ENCODE measurements around the gene LRRC15.

Gene LRRC15

GRCh38 chr3:194311000-194311399 is 58.5 kb downstream of the LRRC15 start:
- DNase-seq (ENCODE audit: low spot score) = no peak
- in situ Hi-C loops (cut with MboI; ENCODE audit: low sequenced_read_pairs, unreplicated experiment) = loop anchor here (10.0 to 25.0 kb wide), 3 partner anchors 176 to 649 kb away; partner anchors contain the start of gene HES1
- no peak for TF ChIP-seq CTCF (IDR thresholded peaks at IDR 0.05; ENCODE audit: borderline replicate concordance, control extremely low read depth, extremely low read depth, insufficient read depth, missing control alignments)

DNA sequence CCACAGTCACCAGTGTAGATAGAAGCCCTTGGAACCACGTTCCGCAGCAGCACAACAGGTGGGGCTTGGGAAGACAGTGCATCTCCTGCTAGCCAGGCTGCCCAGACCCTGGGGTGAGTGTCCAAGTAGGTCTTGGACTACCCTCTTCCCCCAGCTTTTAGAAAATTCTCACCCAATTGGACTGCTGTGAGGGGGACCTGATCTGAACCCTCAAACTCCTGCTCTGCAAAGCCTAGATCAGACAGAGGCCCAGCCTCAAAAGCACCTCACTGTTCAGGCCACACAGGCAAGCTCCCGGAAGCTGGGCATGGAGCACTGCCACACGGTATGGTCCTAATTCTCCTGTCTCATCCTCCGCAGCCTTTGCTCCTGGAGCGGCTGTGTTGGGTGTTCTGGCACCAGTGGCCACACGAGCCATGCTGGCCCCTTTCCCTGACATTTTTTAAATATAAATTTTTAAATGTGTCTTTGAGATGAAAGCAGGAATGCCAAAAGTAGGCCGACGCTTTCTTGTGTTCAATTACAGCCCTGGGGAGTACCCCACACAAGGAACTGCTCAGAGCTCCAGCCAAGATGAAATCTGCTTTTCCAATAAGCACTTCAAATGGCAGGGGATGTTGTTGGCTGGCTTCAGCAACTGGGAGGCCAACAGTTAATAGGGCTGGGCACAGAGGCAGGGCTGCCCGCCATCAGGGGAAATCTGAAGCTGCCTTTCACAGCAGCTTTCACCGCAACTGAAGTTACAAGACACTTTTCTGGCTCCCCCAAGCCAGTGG is 59.3 kb downstream of the LRRC15 start:
- DNase-seq (ENCODE audit: low spot score) = no peak
- TF ChIP-seq CTCF (IDR thresholded peaks at IDR 0.05; ENCODE audit: borderline replicate concordance, control extremely low read depth, extremely low read depth, insufficient read depth, missing control alignments) = no peak
- in situ Hi-C loops (cut with MboI; ENCODE audit: low sequenced_read_pairs, unreplicated experiment) = loop anchor here (10.0 to 25.0 kb wide), 3 partner anchors 175 to 648 kb away; partner anchors contain the start of gene HES1

DNA sequence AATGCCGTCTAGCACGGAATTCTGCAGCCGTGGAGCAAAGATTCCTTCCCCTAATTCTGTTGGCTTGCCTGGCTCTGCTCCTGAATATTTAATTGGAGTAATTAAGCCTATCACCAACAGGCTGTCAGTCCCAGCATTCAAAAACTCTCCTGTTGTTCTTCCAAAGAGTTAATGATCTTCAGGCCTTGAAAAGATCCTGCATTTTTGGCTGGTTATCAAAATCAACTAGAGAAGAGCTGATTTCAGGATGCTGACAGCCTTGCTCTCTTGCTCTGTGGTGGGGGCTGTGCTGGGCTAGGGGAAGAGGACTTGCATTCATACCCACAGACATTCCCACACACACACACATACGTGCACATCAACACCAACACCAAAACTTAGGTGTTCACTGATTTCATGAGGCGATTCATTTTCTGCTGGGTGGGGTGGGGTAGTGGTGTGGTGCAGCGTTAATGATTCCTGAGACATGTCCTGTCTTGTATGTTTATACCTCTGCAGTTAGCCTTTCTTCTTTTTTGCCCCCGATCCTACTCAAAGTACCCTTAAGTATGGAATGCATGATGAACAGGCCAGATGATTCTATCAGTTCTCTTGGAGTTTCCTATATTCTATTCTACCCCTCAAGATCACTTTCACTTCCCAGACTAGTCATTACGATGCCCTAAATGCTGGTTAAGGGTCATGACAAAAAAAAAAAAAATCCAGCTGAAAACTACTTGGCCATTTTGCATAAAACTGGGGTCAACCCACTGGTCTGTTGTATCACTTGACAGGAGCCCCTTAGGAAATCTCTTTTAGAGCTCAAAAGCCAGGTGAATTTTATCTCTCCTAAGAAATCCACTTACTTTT is 60.7 kb downstream of the LRRC15 start:
- no peak for DNase-seq (ENCODE audit: low spot score)
- no peak for TF ChIP-seq CTCF (IDR thresholded peaks at IDR 0.05; ENCODE audit: borderline replicate concordance, control extremely low read depth, extremely low read depth, insufficient read depth, missing control alignments)
- in situ Hi-C loops (cut with MboI; ENCODE audit: low sequenced_read_pairs, unreplicated experiment) = loop anchor here (25.0 kb wide), 2 partner anchors 347 to 647 kb away; no protein-coding TSS in a partner anchor

DNA sequence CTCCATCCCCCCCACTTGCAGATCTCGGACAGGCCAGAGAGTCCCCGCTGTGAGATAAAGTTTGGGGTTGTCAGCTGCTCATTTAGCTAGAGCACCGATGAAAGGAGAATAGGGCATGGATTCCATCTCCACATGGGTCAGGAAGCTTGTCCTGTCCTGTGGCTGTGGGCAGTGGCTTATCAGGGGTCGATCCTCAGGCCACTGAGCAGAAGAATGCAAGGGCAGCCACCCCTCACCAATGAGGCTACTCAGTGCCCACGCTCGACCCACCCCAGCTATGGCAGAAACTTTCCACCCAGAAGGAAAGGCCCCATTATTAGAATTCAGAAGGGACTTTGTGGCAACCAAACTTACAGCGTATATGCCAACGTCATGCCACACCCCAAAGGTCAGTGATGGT is 61.7 kb downstream of the LRRC15 start:
- TF ChIP-seq CTCF (IDR thresholded peaks at IDR 0.05; ENCODE audit: borderline replicate concordance, control extremely low read depth, extremely low read depth, insufficient read depth, missing control alignments) = no peak
- no peak for DNase-seq (ENCODE audit: low spot score)
- in situ Hi-C loops (cut with MboI; ENCODE audit: low sequenced_read_pairs, unreplicated experiment) = loop anchor here (25.0 kb wide), 2 partner anchors 346 to 646 kb away; no protein-coding TSS in a partner anchor

GRCh38 chr3:194306771-194307640 is 62.5 kb downstream of the LRRC15 start:
- in situ Hi-C loops (cut with MboI; ENCODE audit: low sequenced_read_pairs, unreplicated experiment) = loop anchor here (25.0 kb wide), 2 partner anchors 345 to 645 kb away; no protein-coding TSS in a partner anchor
- TF ChIP-seq CTCF (IDR thresholded peaks at IDR 0.05; ENCODE audit: borderline replicate concordance, control extremely low read depth, extremely low read depth, insufficient read depth, missing control alignments) = no peak
- DNase-seq (ENCODE audit: low spot score) = peak; percentile 60

All from GM13976 (cell line).